Testis (tissue), 3 donors: ENCODE results near the gene NHSL2. TPM values are rescaled to one million over a fixed set of nuclear protein-coding genes. Genes with fewer than 3 reads are reported as not detected.

ENCODE experiments used
- DNase-seq: peaks from one replicate; pipeline ENCODE4 v3.0.0-alpha.2; 2019
- H3K27ac ChIP-seq, 2 donors: fragments of 200-600 bp; sonication (generic); one replicate each; pipeline ENCODE4 v1.5.1; 2019
- H3K27me3 ChIP-seq: fragments of 200-600 bp; sonication (generic); one replicate; pipeline ENCODE4 v1.5.1; 2019
- H3K36me3 ChIP-seq: fragments of 200-600 bp; sonication (generic); one replicate; pipeline ENCODE4 v1.5.1; 2017; ENCODE audit warnings: low read depth; ENCODE audit errors: missing control alignments
- H3K4me1 ChIP-seq: fragments of 200-600 bp; sonication (generic); one replicate; pipeline ENCODE4 v1.5.1; 2019
- H3K4me3 ChIP-seq, 2 donors: fragments of 200-600 bp; sonication (generic); one replicate each; pipeline ENCODE4 v1.5.1; 2017 to 2019
- H3K9me3 ChIP-seq: fragments of 200-600 bp; sonication (generic); one replicate; pipeline ENCODE4 v1.5.1; 2017
- POLR2A ChIP-seq: fragments of 450-650 bp; IDR thresholded peaks from one replicate; pipeline ENCODE4 v1.6.1; 2017; ENCODE audit warnings: antibody characterized with exemption, mild to moderate bottlenecking, moderate library complexity
- WGBS, 2 donors: methylation state at CpG; one replicate each; pipeline ENCODE4 v1.1.5; 2018; 5-methylcytosine and 5-hydroxymethylcytosine counted together
- intact Hi-C: fragments of 100-400 bp; cut with DNase I; formaldehyde crosslinking; loops from one replicate; pipeline ENCODE4 v1.15.1; 2023; ENCODE audit warnings: low total_unique reads
- polyA plus RNA-seq: library from polyadenylated mRNA; stranded (reverse); fragments of 350-450 nt; fragmentation: Illumina TruSeq; extraction: RNeasy Lipid Tissue Mini Kit (QIAGEN cat#74804); gene quantifications from one replicate; pipeline ENCODE4 v1.2.3, GENCODE V29; 2014; ENCODE audit warnings: low read depth, low replicate concordance; ENCODE audit not compliant: insufficient read depth
- total RNA-seq, 2 donors: library from RNA; depleted of rRNA; stranded (reverse); fragments of >200 nt; gene quantifications; one replicate each; pipeline ENCODE4 v1.2.3, GENCODE V29; 2016
- TF ChIP-seq, protein P1 (sequence below), 3 experiments: fragments of 450-650 bp in 2 of 3; fragments of 200-600 bp in 1 of 3; sonication (generic) in 1 of 3; IDR thresholded peaks; one replicate each; pipeline ENCODE4 v1.5.1; 2016 to 2019; ENCODE audit warnings: antibody characterized with exemption in 3 of 3, mild to moderate bottlenecking in 2 of 3, moderate library complexity in 1 of 3

Gene NHSL2
- total and polyA plus RNA-seq, 3 donors from 2014 or later, result 9.5 to 33.1 (median 32.5) TPM

DNA sequence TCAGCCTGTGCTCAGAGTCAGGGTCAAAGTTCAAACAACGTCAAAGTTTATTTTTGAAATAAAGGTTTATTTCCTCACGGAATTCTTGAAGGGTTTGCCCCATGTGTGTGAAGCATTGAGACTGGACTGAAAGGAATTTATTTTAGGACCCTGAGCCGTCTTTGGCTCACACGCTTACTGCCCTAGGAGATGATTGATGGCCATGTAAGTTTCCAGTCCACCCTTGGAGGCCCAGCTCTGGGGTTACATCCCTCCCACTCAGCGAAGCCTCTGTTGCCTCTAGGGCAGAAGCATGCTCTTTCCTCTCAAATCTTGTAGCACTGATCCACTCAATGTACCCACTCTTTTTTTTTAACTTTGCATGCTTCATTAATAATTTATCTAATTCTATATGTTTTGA, 4.5 kb upstream of the NHSL2 start:
- DNase-seq, result no peak
- Histone ChIP-seq H3K4me3 (no peak overlapping the region), H3K9me3 (no peaks in the 10 kb centered on the region), H3K4me1 (no peaks in the 10 kb centered on the region), H3K27me3 (no peaks in the 10 kb centered on the region), H3K36me3 (no peaks in the 10 kb centered on the region), H3K27ac (no peak overlapping the region)
- TF ChIP-seq POLR2A, result no peak
- TF ChIP-seq, protein P1, sequence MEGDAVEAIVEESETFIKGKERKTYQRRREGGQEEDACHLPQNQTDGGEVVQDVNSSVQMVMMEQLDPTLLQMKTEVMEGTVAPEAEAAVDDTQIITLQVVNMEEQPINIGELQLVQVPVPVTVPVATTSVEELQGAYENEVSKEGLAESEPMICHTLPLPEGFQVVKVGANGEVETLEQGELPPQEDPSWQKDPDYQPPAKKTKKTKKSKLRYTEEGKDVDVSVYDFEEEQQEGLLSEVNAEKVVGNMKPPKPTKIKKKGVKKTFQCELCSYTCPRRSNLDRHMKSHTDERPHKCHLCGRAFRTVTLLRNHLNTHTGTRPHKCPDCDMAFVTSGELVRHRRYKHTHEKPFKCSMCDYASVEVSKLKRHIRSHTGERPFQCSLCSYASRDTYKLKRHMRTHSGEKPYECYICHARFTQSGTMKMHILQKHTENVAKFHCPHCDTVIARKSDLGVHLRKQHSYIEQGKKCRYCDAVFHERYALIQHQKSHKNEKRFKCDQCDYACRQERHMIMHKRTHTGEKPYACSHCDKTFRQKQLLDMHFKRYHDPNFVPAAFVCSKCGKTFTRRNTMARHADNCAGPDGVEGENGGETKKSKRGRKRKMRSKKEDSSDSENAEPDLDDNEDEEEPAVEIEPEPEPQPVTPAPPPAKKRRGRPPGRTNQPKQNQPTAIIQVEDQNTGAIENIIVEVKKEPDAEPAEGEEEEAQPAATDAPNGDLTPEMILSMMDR (IDR thresholded peaks at IDR 0.05), result no peak
- WGBS, 2 donors, result 74 to 77% methylated on average over 5 of the region's 5 CpGs
- intact Hi-C loops, result no loop called here

DNA sequence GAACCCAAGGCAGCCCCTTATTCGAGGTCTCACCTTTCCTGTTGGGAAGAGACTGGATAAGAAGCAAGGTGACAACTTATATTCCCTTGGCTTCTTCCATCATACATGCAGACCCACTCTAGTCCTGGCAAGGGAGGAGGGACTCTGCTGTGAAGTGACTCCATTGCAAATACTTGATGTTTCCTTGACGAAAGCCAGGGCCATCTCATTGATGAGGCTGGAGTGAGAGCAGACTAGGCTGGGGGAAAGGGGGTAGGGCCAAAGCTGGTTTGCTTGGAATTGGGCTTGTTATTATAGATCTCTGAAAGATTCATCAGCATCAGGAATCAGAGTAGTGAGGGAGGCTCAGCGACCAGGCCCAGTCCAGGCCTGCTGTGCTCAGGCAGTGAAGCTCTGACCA, 2.3 kb upstream of the NHSL2 start:
- TF ChIP-seq, protein P1 (IDR thresholded peaks at IDR 0.05), result no peak
- no peak for TF ChIP-seq POLR2A
- DNase-seq, result no peak
- intact Hi-C loops, result no loop called here

DNA sequence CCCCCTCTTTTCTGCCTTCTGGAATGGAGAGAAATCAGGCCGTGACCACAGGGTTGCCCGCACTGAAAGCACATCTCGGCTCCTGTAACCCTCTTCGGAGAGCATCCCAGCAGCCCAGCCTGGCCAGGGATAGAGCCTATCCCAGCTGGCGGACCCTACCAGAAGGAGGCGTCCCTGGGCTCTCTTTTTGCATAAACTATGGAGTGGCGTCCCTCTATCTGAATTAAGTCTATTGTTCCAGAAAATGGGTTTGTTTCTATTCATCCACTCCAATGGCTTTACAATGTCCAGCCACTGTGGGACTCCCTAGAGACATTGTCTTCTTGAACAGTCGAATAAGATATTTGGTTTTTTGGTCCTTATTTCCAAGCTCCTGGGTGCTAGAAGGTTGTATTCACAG, 689 bp upstream of the NHSL2 start:
- Histone ChIP-seq H3K27ac (no peak overlapping the region), H3K4me1 (no peaks in the 10 kb centered on the region), H3K4me3 (no peak overlapping the region), H3K36me3 (no peaks in the 10 kb centered on the region), H3K27me3 (no peaks in the 10 kb centered on the region), H3K9me3 (no peaks in the 10 kb centered on the region)
- intact Hi-C loops, result no loop called here
- no peak for TF ChIP-seq POLR2A
- WGBS, 2 donors, result 44 to 47% methylated on average over 5 to 7 of the region's 8 CpGs
- peak; percentile 21 for DNase-seq

More for the DNA sequence above, 2.3 kb upstream of the NHSL2 start:
- H3K36me3 ChIP-seq, result no peaks in the 10 kb centered on the region
- WGBS, 2 donors, result 68 to 75% methylated on average over 2 to 3 of the region's 3 CpGs
- H3K27ac ChIP-seq, result no peak overlapping the region
- H3K4me1 ChIP-seq, result no peaks in the 10 kb centered on the region
- H3K9me3 ChIP-seq, result no peaks in the 10 kb centered on the region
- no peaks in the 10 kb centered on the region for H3K27me3 ChIP-seq
- H3K4me3 ChIP-seq, result no peak overlapping the region

DNA sequence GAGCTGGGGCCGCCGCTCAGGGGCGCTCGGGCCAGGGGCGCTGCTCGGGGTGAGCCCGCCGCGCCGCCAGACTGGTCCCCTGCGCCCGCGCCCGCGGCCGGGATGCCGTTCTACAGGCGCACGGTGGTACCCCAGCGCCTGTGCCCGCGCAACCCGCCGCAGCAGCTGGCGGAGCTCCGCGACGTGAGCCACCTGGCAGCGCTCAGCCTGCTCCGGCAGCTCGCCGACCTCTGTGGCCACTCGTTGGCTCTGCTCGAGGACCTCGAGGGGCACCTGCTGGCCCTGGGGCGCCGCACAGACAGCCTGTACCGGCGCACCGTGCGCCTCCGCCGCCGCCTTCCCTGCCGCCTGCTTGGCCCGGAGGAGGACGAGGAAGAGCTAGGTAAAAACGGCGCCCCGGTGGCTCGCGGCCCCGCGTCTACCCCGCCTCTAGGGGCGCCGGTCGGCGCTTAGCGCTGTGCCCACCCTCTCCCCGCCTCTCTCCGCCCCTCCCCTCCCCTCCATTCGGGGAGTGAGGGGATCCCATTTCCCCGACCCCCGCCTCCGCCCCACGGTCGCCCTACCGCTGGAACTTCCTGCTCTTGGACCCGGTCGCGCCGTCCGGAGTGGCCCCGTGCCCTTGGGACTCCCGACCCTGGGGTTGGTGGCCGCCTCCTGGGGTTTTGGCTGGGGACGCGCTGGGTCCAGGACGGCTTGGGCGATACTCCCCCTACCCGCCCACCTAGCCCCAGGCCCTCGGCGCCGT, 513 bp downstream of the NHSL2 start:
- no peaks in the 10 kb centered on the region for H3K4me1 ChIP-seq
- H3K36me3 ChIP-seq, result no peaks in the 10 kb centered on the region
- intact Hi-C loops, result no loop called here
- WGBS, 2 donors, result 0% methylated on average over 11 of the region's 85 CpGs; no CpG with 5 or more reads in 1 of the 2 donors
- no peaks in the 10 kb centered on the region for H3K9me3 ChIP-seq
- TF ChIP-seq, protein P1 (IDR thresholded peaks at IDR 0.05), result no peak
- no peak for TF ChIP-seq POLR2A
- DNase-seq, result peak; percentile 25
- H3K27ac ChIP-seq, result peak overlapping the region in 1 of 2 donors; percentile 24
- H3K27me3 ChIP-seq, result no peaks in the 10 kb centered on the region
- peak overlapping the region; percentile 47 to 56 for H3K4me3 ChIP-seq

DNA sequence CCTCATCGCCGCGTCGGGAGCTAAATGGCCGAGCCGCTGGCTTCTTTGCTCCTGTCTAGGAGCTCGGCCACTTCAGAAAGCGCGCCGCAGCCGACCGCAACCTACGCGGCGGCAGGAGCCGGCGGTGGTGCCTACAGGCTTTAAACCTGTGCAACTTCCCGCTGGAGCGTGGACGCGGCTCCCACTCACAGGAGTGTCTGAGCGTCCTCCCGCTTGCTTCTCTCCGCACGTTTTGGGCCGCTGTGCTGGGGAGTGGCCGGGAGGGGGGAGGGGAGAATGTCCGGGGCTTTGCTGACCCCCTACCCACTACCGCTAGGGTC, 1.0 kb downstream of the NHSL2 start:
- peak; percentile 17 for DNase-seq

More for the DNA sequence above, 1.0 kb downstream of the NHSL2 start:
- intact Hi-C loops, result no loop called here
- no peaks in the 10 kb centered on the region for H3K27me3 ChIP-seq
- no peaks in the 10 kb centered on the region for H3K9me3 ChIP-seq
- 3% methylated on average over 14 of the region's 29 CpGs; no CpG with 5 or more reads in 1 of the 2 donors for WGBS, 2 donors
- no peaks in the 10 kb centered on the region for H3K4me1 ChIP-seq
- no peaks in the 10 kb centered on the region for H3K36me3 ChIP-seq
- H3K4me3 ChIP-seq, result peak overlapping the region; percentile 47 to 56
- peak overlapping the region in 1 of 2 donors; percentile 24 for H3K27ac ChIP-seq
- TF ChIP-seq, protein P1 (IDR thresholded peaks at IDR 0.05), result no peak
- TF ChIP-seq POLR2A, result no peak
